LNCaP clone FGC (cell line): Measurements from ENCODE around the gene MAGEA9.
"Not testable (repeated sequence)": the region's sequence is repeated elsewhere in the genome, so short reads cannot be mapped to it uniquely, and the experiment has no call there.

Experiments used
- DNase-seq: peaks from one replicate; pipeline ENCODE4 v3.0.0-alpha.2; 2011; ENCODE audit warnings: low read depth
- H3K4me3 ChIP-seq: 2 replicates; pipeline ENCODE4 v1.5.1; 2011; ENCODE audit warnings: mild to moderate bottlenecking, low read depth, low read length, control low read depth
- TF ChIP-seq, protein P1 (sequence below): IDR thresholded peaks from 2 replicates; pipeline ENCODE4 v1.5.1; 2012; ENCODE audit warnings: mild to moderate bottlenecking; ENCODE audit not compliant: control insufficient read depth, insufficient read depth; ENCODE audit errors: extremely low read depth

The MAGEA9 gene

DNA sequence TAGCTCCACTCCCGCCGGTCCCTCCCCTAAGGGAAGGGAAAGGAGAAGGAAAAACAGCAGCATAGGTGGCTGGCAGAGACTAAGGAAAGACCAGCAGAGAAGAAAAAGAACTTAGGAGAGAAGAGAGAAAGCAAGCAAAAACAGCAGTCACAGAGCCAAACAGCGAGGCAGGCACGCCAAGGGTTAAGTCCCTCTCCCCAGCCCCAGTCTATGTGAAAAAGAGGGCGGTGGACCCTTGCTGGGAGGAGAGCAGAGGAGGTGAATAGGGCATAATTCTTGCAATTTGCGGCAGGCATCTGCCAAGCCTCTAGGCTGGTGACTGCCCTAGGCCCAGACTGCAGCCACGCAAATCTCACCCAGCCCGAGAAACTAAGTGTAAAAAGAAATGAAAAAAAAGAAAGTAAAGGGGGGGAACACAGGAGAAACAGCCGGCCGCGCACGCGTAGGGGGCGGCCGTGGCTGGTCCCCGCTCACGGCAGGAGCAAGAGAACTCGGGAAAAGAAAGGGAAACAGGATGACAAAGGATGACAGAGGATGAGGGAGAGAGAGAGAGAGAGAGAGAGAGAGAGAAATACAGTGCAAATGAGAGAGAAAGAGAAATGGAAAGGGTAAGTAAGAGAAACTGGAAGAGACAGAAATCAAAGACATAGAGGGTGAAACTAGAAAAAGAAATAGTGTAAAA, 48.6 kb downstream of the MAGEA9 start:
- TF ChIP-seq, protein P1, sequence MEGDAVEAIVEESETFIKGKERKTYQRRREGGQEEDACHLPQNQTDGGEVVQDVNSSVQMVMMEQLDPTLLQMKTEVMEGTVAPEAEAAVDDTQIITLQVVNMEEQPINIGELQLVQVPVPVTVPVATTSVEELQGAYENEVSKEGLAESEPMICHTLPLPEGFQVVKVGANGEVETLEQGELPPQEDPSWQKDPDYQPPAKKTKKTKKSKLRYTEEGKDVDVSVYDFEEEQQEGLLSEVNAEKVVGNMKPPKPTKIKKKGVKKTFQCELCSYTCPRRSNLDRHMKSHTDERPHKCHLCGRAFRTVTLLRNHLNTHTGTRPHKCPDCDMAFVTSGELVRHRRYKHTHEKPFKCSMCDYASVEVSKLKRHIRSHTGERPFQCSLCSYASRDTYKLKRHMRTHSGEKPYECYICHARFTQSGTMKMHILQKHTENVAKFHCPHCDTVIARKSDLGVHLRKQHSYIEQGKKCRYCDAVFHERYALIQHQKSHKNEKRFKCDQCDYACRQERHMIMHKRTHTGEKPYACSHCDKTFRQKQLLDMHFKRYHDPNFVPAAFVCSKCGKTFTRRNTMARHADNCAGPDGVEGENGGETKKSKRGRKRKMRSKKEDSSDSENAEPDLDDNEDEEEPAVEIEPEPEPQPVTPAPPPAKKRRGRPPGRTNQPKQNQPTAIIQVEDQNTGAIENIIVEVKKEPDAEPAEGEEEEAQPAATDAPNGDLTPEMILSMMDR: no peak
- no peak overlapping the region for H3K4me3 ChIP-seq
- DNase-seq: no peak

DNA sequence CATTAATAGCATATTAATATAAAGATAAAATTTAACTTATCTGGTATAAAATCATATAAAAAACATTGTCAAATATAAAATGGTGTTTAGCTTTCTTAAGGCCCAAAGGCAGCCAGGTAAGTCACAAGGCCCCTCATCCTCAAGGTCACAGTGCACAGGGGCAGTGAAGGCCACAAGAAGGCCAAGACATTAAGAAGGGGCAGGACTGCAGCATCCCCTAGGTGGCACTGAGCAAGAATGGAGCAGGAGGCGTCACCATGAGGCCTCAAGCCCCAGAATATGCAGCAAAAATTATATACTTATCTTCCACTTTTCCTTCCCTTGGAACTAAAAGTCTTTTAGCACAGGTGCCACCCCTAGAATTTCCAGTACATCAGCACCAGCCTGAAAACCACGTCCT, 49.7 kb downstream of the MAGEA9 start:
- no peak overlapping the region for H3K4me3 ChIP-seq
- TF ChIP-seq, protein P1: no peak
- DNase-seq: no peak

DNA sequence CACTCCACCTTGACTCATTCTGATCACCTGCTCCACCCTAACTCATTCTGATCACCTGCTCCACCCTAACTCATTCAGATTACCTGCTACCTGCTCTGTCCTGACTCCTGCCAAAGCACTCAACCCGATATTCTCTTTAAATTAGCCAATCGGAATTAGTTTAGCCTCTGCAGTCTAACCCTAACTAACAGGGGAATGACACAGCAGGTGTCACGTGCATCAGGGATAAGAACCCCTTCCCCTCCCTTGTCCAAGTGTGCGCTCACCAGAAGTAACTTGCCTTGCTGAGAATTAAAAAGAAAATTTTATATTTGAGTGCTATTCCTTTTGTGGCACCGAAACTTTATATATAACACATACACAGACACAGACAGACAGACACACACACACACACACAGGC, 55.0 kb downstream of the MAGEA9 start:
- not testable (repeated sequence) for DNase-seq, H3K4me3 ChIP-seq

DNA sequence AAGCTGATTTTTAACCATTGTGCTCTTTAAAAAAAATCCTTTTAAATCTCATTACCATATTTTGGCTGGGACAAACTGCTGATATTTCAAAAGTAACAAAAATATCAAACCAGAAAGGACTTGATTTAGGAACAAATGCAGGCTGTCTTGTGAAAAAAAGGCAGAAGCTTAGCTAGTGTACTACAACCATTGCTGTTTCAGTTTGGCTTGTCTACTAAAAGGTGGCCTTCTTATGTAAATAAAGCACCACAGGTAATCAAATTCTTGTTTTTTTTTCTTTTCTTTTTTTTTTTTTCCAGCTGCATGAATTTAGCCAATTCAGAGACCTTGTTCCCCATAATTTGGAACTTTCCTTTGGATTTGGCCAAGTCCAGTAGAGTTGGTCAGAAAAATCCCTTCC, 55.4 kb downstream of the MAGEA9 start:
- no peak for DNase-seq
- H3K4me3 ChIP-seq: no peak overlapping the region
- TF ChIP-seq, protein P1: no peak
